DOHH2 (cell line): ENCODE data around the gene LYRM4.

Experiments
- CTCF ChIP-seq: fragments of 200-600 bp; sonication (generic); IDR thresholded peaks from one replicate; pipeline ENCODE4 v1.5.1; 2014; ENCODE audit warnings: antibody characterized with exemption, mild to moderate bottlenecking, low read depth, low read length; ENCODE audit not compliant: poor library complexity, severe bottlenecking
- EZH2phosphoT487 ChIP-seq: fragments of 200-600 bp; sonication (generic); IDR thresholded peaks from 2 replicates; pipeline ENCODE4 v1.6.1; 2017; ENCODE audit warnings: borderline replicate concordance, mild to moderate bottlenecking, antibody characterized with exemption, low read length, moderate library complexity, mixed read lengths

GRCh38 chr6:5302995-5303622 is 42.4 kb upstream of the LYRM4 start:
- TF ChIP-seq CTCF (peak; percentile 69), EZH2phosphoT487 (no peak)
